Activated CD4-positive, alpha-beta memory T cell treated with anti-CD3 and anti-CD28 coated beads for 36 hours (primary cell): ENCODE measurements around the gene MRFAP1. TPM values are rescaled to one million over a fixed set of nuclear protein-coding genes. Genes with fewer than 3 reads are reported as not detected.

Experiments used
- CTCF ChIA-PET: fragments of 350-600 bp; sonication (Branson Sonifier 250); formaldehyde crosslinking; loops from one replicate; lab custom pipeline; 2021; ENCODE audit warnings: antibody characterized with exemption, inconsistent platforms; lab: Charles Lee
- POLR2A ChIA-PET: fragments of 350-600 bp; sonication (Branson Sonifier 250); formaldehyde crosslinking; loops from one replicate; lab custom pipeline; 2021; ENCODE audit warnings: antibody characterized with exemption; lab: Charles Lee
- DNase-seq: peaks from one replicate; pipeline ENCODE4 v3.0.0-alpha.2; 2020
- H3K27ac Mint-ChIP-seq: one replicate; pipeline ENCODE4 v1.8.0; 2021; ENCODE audit warnings: mixed read lengths
- H3K27me3 Mint-ChIP-seq: one replicate; pipeline ENCODE4 v1.8.0; 2021; ENCODE audit warnings: mixed read lengths
- H3K36me3 Mint-ChIP-seq: one replicate; pipeline ENCODE4 v1.8.0; 2021; ENCODE audit warnings: mixed read lengths
- H3K4me1 Mint-ChIP-seq: one replicate; pipeline ENCODE4 v1.8.0; 2021; ENCODE audit warnings: low read depth, mixed read lengths
- H3K4me3 Mint-ChIP-seq: one replicate; pipeline ENCODE4 v1.8.0; 2021; ENCODE audit warnings: mild to moderate bottlenecking, mixed read lengths
- H3K9me3 Mint-ChIP-seq: one replicate; pipeline ENCODE4 v1.8.0; 2021; ENCODE audit warnings: mixed read lengths
- intact Hi-C: fragments of 100-400 bp; cut with micrococcal nuclease; formaldehyde crosslinking; loops from one replicate; pipeline ENCODE4 v1.15.1; 2023
- total RNA-seq, 2 experiments: library from RNA; stranded (reverse); gene quantifications; one replicate each; pipeline ENCODE4 v1.2.3, GENCODE V29; 2021

The MRFAP1 gene
- total RNA-seq, 2 experiments from 2014 or later, result 122 to 130 TPM

DNA sequence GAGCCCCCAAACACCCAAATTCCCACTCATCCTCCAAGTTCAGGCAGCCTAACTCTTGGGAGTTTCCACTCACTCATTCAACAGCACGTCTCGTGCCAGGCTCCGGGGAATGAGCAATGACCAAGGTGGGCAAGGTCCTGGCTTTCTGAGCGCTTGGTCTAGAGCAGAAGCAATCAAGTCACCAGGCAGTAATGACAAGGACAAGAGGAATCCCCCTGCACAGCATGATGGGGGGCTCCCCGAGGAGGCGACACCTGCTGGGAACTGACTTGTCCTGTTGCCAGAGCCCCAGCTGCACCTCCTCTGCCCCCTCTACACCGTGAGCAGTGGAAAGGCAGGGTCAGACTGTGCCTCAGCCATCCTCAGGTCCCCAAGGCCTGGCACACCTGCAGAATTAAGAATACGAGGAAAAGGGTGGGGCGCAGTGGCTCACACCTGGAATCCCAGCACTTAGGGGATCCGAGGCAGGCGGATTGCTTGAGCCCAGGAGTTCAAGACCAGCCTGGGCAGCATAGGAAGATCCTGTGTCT lies 25.7 kb upstream of the MRFAP1 start:
- H3K27ac Mint-ChIP-seq, result no peak overlapping the region
- H3K4me1 Mint-ChIP-seq, result no peaks in the 10 kb centered on the region
- intact Hi-C loops, result no loop called here
- H3K9me3 Mint-ChIP-seq, result no peaks in the 10 kb centered on the region
- H3K27me3 Mint-ChIP-seq, result no peaks in the 10 kb centered on the region
- DNase-seq, result no peak
- ChIA-PET CTCF (no interaction called here), POLR2A (no interaction called here)
- H3K36me3 Mint-ChIP-seq, result peaks cover 31% of the 10 kb centered on the region
- H3K4me3 Mint-ChIP-seq, result no peak overlapping the region

DNA sequence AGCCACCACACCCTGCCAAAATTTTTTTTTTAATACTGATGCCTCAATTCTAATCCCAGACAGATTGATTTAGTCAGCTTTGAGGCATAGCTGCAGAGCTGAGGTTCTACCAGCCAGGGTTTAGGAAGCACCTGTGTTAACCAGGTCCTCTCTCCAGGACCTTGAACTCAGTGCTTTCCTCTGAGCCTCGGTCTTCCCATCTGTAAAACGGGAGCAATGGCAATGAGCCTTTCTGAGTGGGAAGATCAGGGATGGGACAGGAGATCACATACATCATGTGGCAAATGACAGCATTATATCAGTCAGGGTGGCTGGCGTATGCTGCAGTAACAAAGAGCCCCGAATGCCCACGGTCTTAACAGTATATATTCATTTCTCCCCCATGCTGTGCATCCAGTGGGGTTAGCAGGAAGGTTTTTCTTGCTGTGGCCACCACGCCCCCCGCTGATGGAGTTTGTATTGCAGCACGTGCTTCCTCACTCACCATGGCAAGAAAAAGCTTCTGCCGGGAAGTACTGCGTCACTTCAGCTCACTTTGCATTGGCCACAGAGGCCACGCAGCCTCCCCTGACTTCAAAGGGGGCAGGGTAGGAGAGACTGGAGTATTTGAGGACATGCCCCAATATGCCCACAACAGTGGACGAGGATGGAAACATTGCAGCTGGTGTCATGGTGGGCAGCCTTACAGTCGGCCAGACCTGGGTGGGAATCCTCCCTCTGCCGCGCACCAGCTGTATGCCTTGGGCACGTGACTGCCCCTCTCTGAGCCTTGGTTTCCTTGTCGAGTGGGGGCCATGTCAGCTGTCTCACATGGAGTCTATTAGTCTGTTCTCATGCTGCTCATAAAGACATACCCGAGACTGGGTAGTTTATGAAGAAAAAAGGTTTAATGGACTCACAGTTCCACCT lies 24.1 kb upstream of the MRFAP1 start:
- Mint-ChIP-seq H3K4me3 (no peak overlapping the region), H3K4me1 (no peaks in the 10 kb centered on the region), H3K36me3 (peaks cover 36% of the 10 kb centered on the region), H3K9me3 (no peaks in the 10 kb centered on the region), H3K27me3 (no peaks in the 10 kb centered on the region), H3K27ac (no peak overlapping the region)
- no peak for DNase-seq
- ChIA-PET CTCF (no interaction called here), POLR2A (no interaction called here)
- intact Hi-C loops, result no loop called here

DNA sequence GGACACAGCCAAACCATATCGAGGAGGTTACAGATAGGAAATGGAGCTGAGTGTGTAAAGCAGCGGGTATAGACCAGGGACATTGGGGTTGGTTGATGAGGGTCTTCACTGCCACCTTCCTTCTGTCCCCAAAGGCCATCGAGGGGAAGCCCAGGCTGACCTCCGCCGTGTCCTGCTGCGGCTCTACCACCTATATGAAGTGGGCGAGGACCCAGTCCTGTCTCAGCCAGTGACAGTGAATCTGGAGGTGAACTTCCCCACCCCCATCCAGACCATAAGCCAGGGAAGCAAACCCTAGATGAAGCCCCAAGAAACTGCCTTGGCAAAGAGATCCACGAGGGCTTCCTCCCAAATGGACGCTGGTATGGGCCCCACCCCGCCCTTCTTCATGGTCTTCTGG lies 23.2 kb upstream of the MRFAP1 start:
- H3K4me3 Mint-ChIP-seq, result no peak overlapping the region
- no peaks in the 10 kb centered on the region for H3K4me1 Mint-ChIP-seq
- ChIA-PET POLR2A (no interaction called here), CTCF (no interaction called here)
- intact Hi-C loops, result no loop called here
- H3K9me3 Mint-ChIP-seq, result no peaks in the 10 kb centered on the region
- H3K27me3 Mint-ChIP-seq, result no peaks in the 10 kb centered on the region
- no peak overlapping the region for H3K27ac Mint-ChIP-seq
- peaks cover 30% of the 10 kb centered on the region for H3K36me3 Mint-ChIP-seq
- DNase-seq, result no peak

DNA sequence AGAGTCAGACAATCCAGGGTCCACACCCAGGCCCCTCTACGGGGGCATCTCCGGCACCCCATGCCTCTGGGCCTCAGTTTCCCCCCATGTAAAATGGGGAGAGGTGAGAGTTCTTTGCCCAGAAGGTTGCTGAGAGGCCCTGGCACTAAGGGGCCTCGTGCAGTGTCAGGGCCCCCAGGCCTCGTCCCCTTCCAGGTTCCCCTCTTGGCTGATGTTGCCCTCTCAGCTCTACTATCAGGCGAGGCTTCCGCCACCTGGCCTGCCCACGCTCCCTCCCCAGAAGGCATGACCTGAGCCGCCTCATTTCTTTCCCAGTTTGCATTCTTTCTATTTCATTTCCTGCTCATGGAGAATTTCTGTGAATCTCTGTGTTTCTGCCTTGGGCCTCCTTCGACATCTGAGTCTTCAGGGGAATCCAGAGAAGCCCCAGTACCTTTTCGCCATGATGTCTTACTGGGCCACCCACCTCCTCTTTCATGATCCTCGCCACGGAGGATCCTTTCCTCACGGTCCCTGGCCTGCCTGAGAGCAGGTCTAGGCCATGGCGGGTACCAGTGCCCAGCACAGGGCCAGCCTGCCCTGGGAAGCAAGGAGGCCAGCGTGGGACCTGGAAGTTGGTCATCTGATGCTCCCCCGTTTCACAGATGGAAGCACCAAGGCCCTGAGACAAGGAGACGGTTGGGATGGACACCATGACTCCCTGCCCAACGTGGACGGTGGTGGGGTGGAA lies 21.9 kb upstream of the MRFAP1 start:
- Mint-ChIP-seq H3K4me1 (no peaks in the 10 kb centered on the region), H3K4me3 (no peak overlapping the region), H3K9me3 (no peaks in the 10 kb centered on the region), H3K27me3 (no peaks in the 10 kb centered on the region), H3K27ac (no peak overlapping the region), H3K36me3 (peaks cover 30% of the 10 kb centered on the region)
- ChIA-PET POLR2A (no interaction called here), CTCF (no interaction called here)
- no peak for DNase-seq
- intact Hi-C loops, result no loop called here

DNA sequence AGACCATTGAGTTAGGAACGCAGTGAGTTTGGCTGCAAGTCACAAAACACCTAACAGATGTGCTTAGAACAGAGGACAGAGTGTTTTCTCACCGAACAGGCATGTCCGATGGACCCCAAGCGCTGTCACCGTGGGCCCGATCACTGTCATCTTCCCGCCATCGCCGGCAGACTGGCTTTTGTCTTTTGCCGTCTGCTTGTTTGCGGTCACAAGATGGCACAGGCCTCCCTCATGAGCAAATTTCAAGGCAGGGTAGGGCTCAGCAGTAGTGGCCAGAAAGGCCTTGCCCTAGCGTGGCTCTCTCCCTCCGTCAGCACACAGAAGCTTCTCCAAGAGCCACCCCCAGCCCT lies 21.4 kb upstream of the MRFAP1 start:
- POLR2A ChIA-PET, result no interaction called here
- Mint-ChIP-seq H3K4me3 (no peak overlapping the region), H3K27ac (no peak overlapping the region), H3K4me1 (no peaks in the 10 kb centered on the region), H3K27me3 (no peaks in the 10 kb centered on the region), H3K36me3 (peaks cover 30% of the 10 kb centered on the region), H3K9me3 (no peaks in the 10 kb centered on the region)
- no peak for DNase-seq
- CTCF ChIA-PET, result no interaction called here
- intact Hi-C loops, result no loop called here

DNA sequence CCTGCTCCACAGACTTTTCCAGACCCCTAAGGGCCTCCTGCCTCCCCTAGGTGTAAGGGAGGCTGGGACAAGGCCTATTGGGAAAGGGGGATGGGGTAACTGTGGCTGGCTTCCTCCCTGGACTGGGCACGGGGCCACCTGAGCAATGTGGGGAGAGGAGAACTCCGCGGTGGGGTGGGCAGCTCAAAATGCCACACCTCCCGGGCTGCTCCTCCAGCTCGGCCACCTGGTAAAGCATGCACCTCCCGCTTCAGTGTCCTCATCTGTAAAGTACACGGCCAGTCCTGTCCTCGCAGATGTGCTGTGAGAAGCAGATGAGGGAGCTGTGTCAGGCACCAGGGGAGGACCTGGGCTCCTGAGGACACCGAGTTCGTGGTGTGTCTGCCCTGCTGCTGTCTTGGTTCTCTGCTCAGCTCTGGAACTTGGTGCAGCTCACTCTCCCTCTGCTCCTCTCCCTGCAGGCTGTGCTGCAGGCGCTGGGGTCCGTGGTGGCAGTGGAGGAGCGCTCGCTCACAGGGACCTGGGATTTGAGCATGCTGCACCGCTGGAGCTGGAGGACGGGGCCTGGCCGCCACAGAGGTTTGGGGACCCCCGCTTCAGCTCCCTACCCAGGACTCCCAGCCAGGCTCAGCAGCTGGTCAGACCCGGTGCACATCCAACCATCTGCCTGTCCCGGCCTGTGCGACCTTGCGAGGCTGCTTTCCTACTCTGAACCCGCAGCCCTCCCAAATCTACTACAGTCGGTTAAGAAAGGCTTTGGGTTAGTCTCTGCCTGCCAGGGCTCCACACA lies 20.8 kb upstream of the MRFAP1 start:
- ChIA-PET POLR2A (no interaction called here), CTCF (no interaction called here)
- H3K4me3 Mint-ChIP-seq, result no peak overlapping the region
- no peaks in the 10 kb centered on the region for H3K4me1 Mint-ChIP-seq
- no peak for DNase-seq
- peaks cover 28% of the 10 kb centered on the region for H3K36me3 Mint-ChIP-seq
- H3K27ac Mint-ChIP-seq, result no peak overlapping the region
- no peaks in the 10 kb centered on the region for H3K27me3 Mint-ChIP-seq
- intact Hi-C loops, result no loop called here
- H3K9me3 Mint-ChIP-seq, result no peaks in the 10 kb centered on the region

DNA sequence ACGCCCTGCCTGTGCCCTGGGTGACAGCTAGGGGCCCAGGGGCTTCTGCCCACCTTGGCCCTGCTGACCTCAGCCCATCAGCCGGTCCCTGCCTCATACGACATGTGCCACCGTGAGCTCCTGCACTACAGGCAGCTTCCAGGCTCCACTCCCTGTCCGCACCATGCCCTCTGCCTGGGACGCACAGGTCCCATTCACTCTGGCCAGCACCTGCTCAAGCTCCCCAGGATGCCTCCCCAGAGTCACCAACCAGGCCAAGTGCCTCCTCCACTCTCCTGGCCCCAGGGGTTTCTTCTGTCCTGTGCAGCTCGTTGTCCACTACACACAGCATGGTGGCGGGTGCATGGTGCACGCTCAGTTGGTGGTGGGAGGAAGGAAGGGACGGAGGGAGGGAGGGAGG lies 20.2 kb upstream of the MRFAP1 start:
- Mint-ChIP-seq H3K36me3 (peaks cover 26% of the 10 kb centered on the region), H3K4me3 (no peak overlapping the region), H3K27ac (no peak overlapping the region), H3K27me3 (no peaks in the 10 kb centered on the region), H3K9me3 (no peaks in the 10 kb centered on the region), H3K4me1 (no peaks in the 10 kb centered on the region)
- no peak for DNase-seq
- intact Hi-C loops, result no loop called here
- ChIA-PET POLR2A (no interaction called here), CTCF (no interaction called here)

DNA sequence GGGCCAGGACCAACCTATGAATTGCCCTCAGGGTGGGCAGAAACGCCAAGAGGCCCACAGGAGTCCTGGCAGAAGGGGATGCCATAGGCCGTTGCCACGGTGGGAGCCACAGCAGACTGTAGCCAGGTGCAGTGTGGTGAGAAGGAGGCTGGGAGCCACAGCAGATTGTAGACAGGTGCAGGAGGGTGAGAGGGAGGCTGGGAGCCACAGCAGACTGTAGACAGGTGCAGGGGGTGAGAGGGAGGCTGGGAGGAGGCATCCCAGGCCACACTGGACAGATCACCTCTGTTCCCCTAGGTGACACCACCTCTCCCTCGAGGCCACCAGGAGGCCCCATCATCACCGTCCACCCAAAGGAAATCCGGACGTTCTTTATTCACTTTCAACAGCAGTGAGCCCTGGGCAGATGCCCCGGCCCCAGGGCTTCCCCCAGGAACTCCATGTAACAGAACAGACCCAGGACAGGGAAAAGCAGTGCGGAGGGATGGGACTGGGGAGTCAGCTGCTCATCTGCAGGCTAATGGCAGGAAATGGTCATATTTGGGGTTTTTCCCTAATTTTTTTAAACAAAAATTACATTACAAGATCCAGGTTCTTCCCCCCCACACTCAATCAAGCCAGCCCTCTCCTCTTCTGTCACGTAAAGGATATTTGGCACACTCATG lies 19.5 kb upstream of the MRFAP1 start:
- no peak overlapping the region for H3K4me3 Mint-ChIP-seq
- H3K4me1 Mint-ChIP-seq, result no peaks in the 10 kb centered on the region
- intact Hi-C loops, result no loop called here
- ChIA-PET CTCF (no interaction called here), POLR2A (no interaction called here)
- H3K36me3 Mint-ChIP-seq, result peaks cover 23% of the 10 kb centered on the region
- DNase-seq, result no peak
- H3K9me3 Mint-ChIP-seq, result no peaks in the 10 kb centered on the region
- no peaks in the 10 kb centered on the region for H3K27me3 Mint-ChIP-seq
- H3K27ac Mint-ChIP-seq, result no peak overlapping the region

DNA sequence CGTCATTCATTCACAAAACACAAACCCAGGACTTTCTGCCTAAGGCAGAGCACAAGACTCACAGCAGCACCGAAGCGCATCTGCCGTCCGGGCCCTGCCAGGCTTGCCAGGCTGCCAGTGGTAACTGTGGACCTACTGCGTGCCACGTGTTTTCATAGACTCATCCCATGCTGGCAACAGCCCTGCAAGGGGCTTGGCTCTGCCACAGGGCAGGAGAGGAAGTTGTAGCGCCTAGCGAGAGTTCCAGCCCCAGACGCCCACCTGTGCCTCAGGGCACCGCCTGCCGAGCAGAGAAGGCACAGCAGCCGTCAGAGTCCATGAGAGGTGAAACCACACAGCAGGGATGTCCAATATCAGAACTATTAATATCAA lies 18.9 kb upstream of the MRFAP1 start:
- Mint-ChIP-seq H3K27ac (no peak overlapping the region), H3K9me3 (no peaks in the 10 kb centered on the region), H3K4me1 (no peaks in the 10 kb centered on the region), H3K36me3 (peaks cover 18% of the 10 kb centered on the region), H3K4me3 (no peak overlapping the region), H3K27me3 (no peaks in the 10 kb centered on the region)
- ChIA-PET CTCF (no interaction called here), POLR2A (no interaction called here)
- DNase-seq, result no peak
- intact Hi-C loops, result no loop called here

DNA sequence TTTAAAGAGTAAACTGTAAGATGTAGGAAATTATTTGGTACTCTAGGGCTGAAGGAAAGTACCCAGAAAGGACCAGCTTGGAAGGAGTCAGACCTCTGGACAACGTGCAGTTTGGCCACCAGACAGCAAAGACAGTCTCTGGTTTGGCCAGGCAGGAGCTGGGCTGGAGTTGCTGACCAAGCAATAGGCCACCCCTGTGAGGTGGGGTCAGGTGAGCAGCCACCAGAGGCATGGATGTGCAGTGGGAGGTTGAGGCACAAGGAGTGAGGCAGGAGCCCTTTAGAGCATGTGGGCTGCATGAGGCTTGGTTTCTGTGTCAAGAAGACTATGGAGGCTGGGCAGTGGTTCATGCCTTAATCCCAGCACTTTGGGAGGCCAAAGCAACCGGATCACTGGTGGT lies 17.7 kb upstream of the MRFAP1 start:
- POLR2A ChIA-PET, result no interaction called here

DNA sequence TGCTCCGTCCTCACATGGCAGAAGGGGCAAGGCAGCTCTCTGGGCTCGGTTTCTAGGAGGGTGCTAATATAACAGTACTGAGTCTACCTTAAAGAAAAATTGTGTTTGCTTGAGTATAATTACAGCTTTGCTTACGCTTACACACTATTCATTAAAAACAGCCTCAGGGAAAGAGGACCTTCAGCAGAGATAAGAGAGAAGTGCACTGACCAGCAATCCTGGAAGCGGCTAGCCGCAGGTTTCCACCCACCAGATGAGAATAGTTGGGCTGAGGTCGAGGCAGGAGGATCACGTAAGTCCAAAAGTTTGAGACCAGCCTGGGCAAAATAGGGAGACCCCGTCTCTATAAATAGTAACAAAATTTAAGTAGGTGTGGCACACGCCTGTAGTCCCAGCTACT lies 15.2 kb upstream of the MRFAP1 start:
- H3K4me1 Mint-ChIP-seq, result no peaks in the 10 kb centered on the region
- POLR2A ChIA-PET, result no interaction called here
- H3K9me3 Mint-ChIP-seq, result no peaks in the 10 kb centered on the region
- H3K27me3 Mint-ChIP-seq, result no peaks in the 10 kb centered on the region
- CTCF ChIA-PET, result no interaction called here
- no peak for DNase-seq
- intact Hi-C loops, result no loop called here
- H3K4me3 Mint-ChIP-seq, result no peak overlapping the region
- H3K36me3 Mint-ChIP-seq, result peaks cover 4% of the 10 kb centered on the region
- no peak overlapping the region for H3K27ac Mint-ChIP-seq

More for the DNA sequence above, 17.7 kb upstream of the MRFAP1 start:
- intact Hi-C loops, result no loop called here
- no peak overlapping the region for H3K27ac Mint-ChIP-seq
- no peaks in the 10 kb centered on the region for H3K4me1 Mint-ChIP-seq
- no peak for DNase-seq
- H3K4me3 Mint-ChIP-seq, result no peak overlapping the region
- no peaks in the 10 kb centered on the region for H3K27me3 Mint-ChIP-seq
- H3K36me3 Mint-ChIP-seq, result peaks cover 13% of the 10 kb centered on the region
- CTCF ChIA-PET, result no interaction called here
- no peaks in the 10 kb centered on the region for H3K9me3 Mint-ChIP-seq

DNA sequence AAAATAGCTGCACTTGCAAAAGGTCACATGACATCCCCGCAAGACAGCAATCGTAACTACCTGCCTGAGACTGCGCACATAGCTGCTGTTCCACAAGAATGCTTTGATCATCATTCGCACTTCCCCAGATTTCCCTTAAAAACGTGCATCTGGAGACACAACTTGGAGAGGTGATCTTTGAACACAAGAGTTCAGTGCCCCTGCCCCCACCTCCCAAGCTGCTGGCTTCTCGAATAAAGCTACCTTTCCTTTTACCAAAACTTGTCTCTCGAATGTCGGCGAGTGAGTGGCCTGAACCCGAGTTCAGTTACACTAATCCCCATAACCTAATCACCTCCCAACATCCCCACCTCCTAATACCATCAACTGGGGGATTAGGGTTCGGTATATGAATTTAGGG lies 14.4 kb upstream of the MRFAP1 start:
- no peak for DNase-seq
- Mint-ChIP-seq H3K36me3 (peaks cover under 1% of the 10 kb centered on the region), H3K9me3 (no peaks in the 10 kb centered on the region), H3K4me1 (no peaks in the 10 kb centered on the region), H3K27me3 (no peaks in the 10 kb centered on the region), H3K4me3 (no peak overlapping the region), H3K27ac (no peak overlapping the region)
- intact Hi-C loops, result no loop called here
- ChIA-PET CTCF (no interaction called here), POLR2A (no interaction called here)
